Thyroid gland (tissue), 4 donors: ENCODE data around the gene SYNE3. TPM values are rescaled to one million over a fixed set of nuclear protein-coding genes. Genes with fewer than 3 reads are reported as not detected.

Source experiments
- DNase-seq, 2 donors: peaks; one replicate each; pipeline ENCODE4 v3.0.0-alpha.2; 2019
- H3K27ac ChIP-seq, 3 donors: fragments of 200-600 bp; sonication (generic); 1 replicate in 2 of 3; 2 replicates in 1 of 3; pipeline ENCODE4 v1.5.1; 2016 to 2019; ENCODE audit warnings: mild to moderate bottlenecking in 1 of 3, moderate library complexity in 1 of 3
- H3K27me3 ChIP-seq: fragments of 200-600 bp; sonication (generic); one replicate; pipeline ENCODE4 v1.5.1; 2019
- H3K36me3 ChIP-seq, 2 donors: fragments of 200-600 bp; sonication (generic); one replicate each; pipeline ENCODE4 v1.5.1; 2016 to 2019
- H3K4me1 ChIP-seq, 2 donors: fragments of 200-600 bp; sonication (generic); one replicate each; pipeline ENCODE4 v1.5.1; 2017 to 2019
- H3K4me3 ChIP-seq, 3 donors: fragments of 200-600 bp; sonication (generic); replicated peaks in 1 of 3; 1 replicate in 2 of 3; 2 replicates in 1 of 3; pipeline ENCODE4 v1.5.1; 2016; ENCODE audit warnings: mild to moderate bottlenecking in 1 of 3
- H3K9me3 ChIP-seq: fragments of 200-600 bp; sonication (generic); one replicate; pipeline ENCODE4 v1.5.1; 2017
- CTCF ChIP-seq, 6 experiments: fragments of 200-600 bp in 3 of 6; fragments of 450-650 bp in 3 of 6; sonication (generic) in 3 of 6; IDR thresholded peaks; one replicate each; pipeline ENCODE4 v1.5.1; 2016 to 2019; ENCODE audit warnings: antibody characterized with exemption in 6 of 6, mild to moderate bottlenecking in 2 of 6, inconsistent platforms in 1 of 6, moderate library complexity in 1 of 6
- POLR2A ChIP-seq, 2 donors: fragments of 450-650 bp; IDR thresholded peaks; one replicate each; pipeline ENCODE4 v1.6.1; 2017; ENCODE audit warnings: antibody characterized with exemption in 2 of 2, mild to moderate bottlenecking in 2 of 2, moderate library complexity in 1 of 2
- WGBS, 2 donors: methylation state at CpG; one replicate each; pipeline ENCODE4 v1.1.5; 2017; 5-methylcytosine and 5-hydroxymethylcytosine counted together
- intact Hi-C: fragments of 100-400 bp; cut with DNase I; formaldehyde crosslinking; loops from one replicate; pipeline ENCODE4 v1.15.1; 2023
- total RNA-seq, 4 donors: library from RNA; depleted of rRNA; stranded (reverse); fragments of >200 nt; gene quantifications; one replicate each; pipeline ENCODE4 v1.2.3, GENCODE V29; 2016

Gene SYNE3
- total RNA-seq, 4 donors from 2014 or later, result 9.7 to 21.9 (median 17.6) TPM

- no peaks in the 10 kb centered on the region for H3K27me3 ChIP-seq
- WGBS, 2 donors, result 76 to 77% methylated on average over 17 of the region's 17 CpGs
- intact Hi-C loops, result no loop called here
- DNase-seq, result no peak
- no peaks in the 10 kb centered on the region for H3K9me3 ChIP-seq
- H3K4me1 ChIP-seq, result peaks cover 9 to 32% of the 10 kb centered on the region in 2 donors
- no peak overlapping the region for H3K4me3 ChIP-seq
- no peaks in the 10 kb centered on the region for H3K36me3 ChIP-seq
- no peak overlapping the region for H3K27ac ChIP-seq
- TF ChIP-seq POLR2A (IDR thresholded peaks at IDR 0.05) (no peak), CTCF (IDR thresholded peaks at IDR 0.05) (no peak)
Observed at GRCh38 chr14:95477411-95478269, 38.8 kb downstream of the SYNE3 start.

GRCh38 chr14:95476747-95477146 lies 39.7 kb downstream of the SYNE3 start:
- H3K27me3 ChIP-seq, result no peaks in the 10 kb centered on the region
- H3K9me3 ChIP-seq, result no peaks in the 10 kb centered on the region
- H3K4me1 ChIP-seq, result peaks cover 14 to 34% of the 10 kb centered on the region in 2 donors
- H3K27ac ChIP-seq, result no peak overlapping the region
- H3K36me3 ChIP-seq, result no peaks in the 10 kb centered on the region
- TF ChIP-seq POLR2A (IDR thresholded peaks at IDR 0.05), result no peak
- no peak for TF ChIP-seq CTCF (IDR thresholded peaks at IDR 0.05)
- no peak for DNase-seq
- intact Hi-C loops, result no loop called here
- 93 to 100% methylated on average over 1 of the region's 1 CpG for WGBS, 2 donors
- H3K4me3 ChIP-seq, result no peak overlapping the region

- Histone ChIP-seq H3K4me1 (peaks cover 14 to 28% of the 10 kb centered on the region in 2 donors), H3K36me3 (no peaks in the 10 kb centered on the region), H3K9me3 (no peaks in the 10 kb centered on the region), H3K27me3 (no peaks in the 10 kb centered on the region), H3K4me3 (no peak overlapping the region), H3K27ac (no peak overlapping the region)
- intact Hi-C loops, result no loop called here
- no peak for DNase-seq
- TF ChIP-seq POLR2A (IDR thresholded peaks at IDR 0.05) (no peak), CTCF (IDR thresholded peaks at IDR 0.05) (no peak)
- WGBS, 2 donors, result 94 to 95% methylated on average over 19 of the region's 19 CpGs
Observed at GRCh38 chr14:95475540-95476240, 40.8 kb downstream of the SYNE3 start.

GRCh38 chr14:95474941-95475340 lies 41.5 kb downstream of the SYNE3 start:
- 93 to 96% methylated on average over 5 to 6 of the region's 6 CpGs for whole genome bisulfite sequencing, 2 donors
- H3K27me3 ChIP-seq, result no peaks in the 10 kb centered on the region
- TF ChIP-seq POLR2A (IDR thresholded peaks at IDR 0.05), result no peak
- TF ChIP-seq CTCF (IDR thresholded peaks at IDR 0.05), result no peak
- DNase-seq, result no peak
- peaks cover 14 to 25% of the 10 kb centered on the region in 2 donors for H3K4me1 ChIP-seq
- H3K36me3 ChIP-seq, result no peaks in the 10 kb centered on the region
- H3K9me3 ChIP-seq, result no peaks in the 10 kb centered on the region
- intact Hi-C loops, result no loop called here
- no peak overlapping the region for H3K27ac ChIP-seq
- no peak overlapping the region for H3K4me3 ChIP-seq

GRCh38 chr14:95474486-95474885 lies 42.0 kb downstream of the SYNE3 start:
- no peaks in the 10 kb centered on the region for H3K36me3 ChIP-seq
- DNase-seq, result no peak
- H3K4me1 ChIP-seq, result peaks cover 14 to 25% of the 10 kb centered on the region in 2 donors
- no peak overlapping the region for H3K27ac ChIP-seq
- no peaks in the 10 kb centered on the region for H3K27me3 ChIP-seq
- TF ChIP-seq POLR2A (IDR thresholded peaks at IDR 0.05), result no peak
- no peak for TF ChIP-seq CTCF (IDR thresholded peaks at IDR 0.05)
- intact Hi-C loops, result no loop called here
- no peaks in the 10 kb centered on the region for H3K9me3 ChIP-seq
- WGBS, 2 donors, result 80 to 92% methylated on average over 6 of the region's 6 CpGs
- H3K4me3 ChIP-seq, result no peak overlapping the region
